ENCODE data around the gene ADPRM.

The ADPRM gene

DNA sequence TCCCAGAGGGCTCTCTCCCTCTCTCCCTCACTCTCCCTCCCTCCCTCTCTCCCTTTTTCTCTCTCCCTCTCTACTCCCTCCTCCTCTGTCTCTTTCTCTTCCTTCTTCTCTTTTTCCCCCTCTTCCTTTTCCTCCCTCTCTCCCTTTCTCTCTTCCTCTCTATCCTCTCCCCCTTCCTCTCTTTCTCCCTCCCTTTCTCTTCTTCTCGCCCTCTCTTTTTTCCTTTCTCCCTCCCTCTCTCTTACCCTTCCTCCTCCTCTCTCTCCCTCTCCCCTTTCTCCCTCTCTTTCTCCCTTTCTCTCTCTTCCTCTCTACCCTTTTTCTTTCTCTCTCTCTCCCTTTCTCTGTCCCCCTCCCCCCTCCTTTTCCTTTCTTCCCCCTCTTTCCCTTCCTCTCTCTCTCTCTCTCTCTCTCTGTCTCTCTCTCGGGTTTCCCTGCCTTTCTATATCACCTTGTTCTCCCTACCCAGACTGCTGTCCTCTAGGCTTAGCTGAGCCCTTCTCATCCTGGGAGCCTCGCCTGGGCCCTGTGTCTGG lies 58.3 kb downstream of the ADPRM start:
- Histone ChIP-seq H3K4me2 (ENCODE audit: insufficient read depth, low read length) (no peak overlapping the region), H4K20me1 (ENCODE audit: insufficient read depth, low read length) (no peaks in the 10 kb centered on the region), H3K9me3 (ENCODE audit: insufficient read depth, low read length, severe bottlenecking) (no peaks in the 10 kb centered on the region), H3K4me1 (ENCODE audit: insufficient read depth, low read length) (no peaks in the 10 kb centered on the region), H2AFZ (ENCODE audit: low read depth, low read length) (no peak overlapping the region), H3K79me2 (ENCODE audit: insufficient read depth, low read length) (no peaks in the 10 kb centered on the region), H3K36me3 (ENCODE audit: insufficient read depth, low read length) (no peaks in the 10 kb centered on the region), H3K27me3 (ENCODE audit: insufficient read depth, low read length, poor library complexity) (no peaks in the 10 kb centered on the region), H3K9ac (ENCODE audit: low read depth, low read length) (no peak overlapping the region), H3K27ac (ENCODE audit: low read length) (no peak overlapping the region), H3K4me3 (ENCODE audit: low read depth in 1 of 2, low read length in 2 of 2) (no peak overlapping the region)
- DNase-seq (no peak), ATAC-seq (ENCODE audit: insufficient read depth, low read depth) (no peak)
- TF ChIP-seq EZH2 (IDR thresholded peaks at IDR 0.05; ENCODE audit: borderline replicate concordance, low read depth, low read length, severe bottlenecking), result no peak
- TF ChIP-seq, protein P1, sequence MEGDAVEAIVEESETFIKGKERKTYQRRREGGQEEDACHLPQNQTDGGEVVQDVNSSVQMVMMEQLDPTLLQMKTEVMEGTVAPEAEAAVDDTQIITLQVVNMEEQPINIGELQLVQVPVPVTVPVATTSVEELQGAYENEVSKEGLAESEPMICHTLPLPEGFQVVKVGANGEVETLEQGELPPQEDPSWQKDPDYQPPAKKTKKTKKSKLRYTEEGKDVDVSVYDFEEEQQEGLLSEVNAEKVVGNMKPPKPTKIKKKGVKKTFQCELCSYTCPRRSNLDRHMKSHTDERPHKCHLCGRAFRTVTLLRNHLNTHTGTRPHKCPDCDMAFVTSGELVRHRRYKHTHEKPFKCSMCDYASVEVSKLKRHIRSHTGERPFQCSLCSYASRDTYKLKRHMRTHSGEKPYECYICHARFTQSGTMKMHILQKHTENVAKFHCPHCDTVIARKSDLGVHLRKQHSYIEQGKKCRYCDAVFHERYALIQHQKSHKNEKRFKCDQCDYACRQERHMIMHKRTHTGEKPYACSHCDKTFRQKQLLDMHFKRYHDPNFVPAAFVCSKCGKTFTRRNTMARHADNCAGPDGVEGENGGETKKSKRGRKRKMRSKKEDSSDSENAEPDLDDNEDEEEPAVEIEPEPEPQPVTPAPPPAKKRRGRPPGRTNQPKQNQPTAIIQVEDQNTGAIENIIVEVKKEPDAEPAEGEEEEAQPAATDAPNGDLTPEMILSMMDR (IDR thresholded peaks at IDR 0.05; ENCODE audit: borderline replicate concordance, extremely low read depth, low read length, poor library complexity, severe bottlenecking), result no peak

DNA sequence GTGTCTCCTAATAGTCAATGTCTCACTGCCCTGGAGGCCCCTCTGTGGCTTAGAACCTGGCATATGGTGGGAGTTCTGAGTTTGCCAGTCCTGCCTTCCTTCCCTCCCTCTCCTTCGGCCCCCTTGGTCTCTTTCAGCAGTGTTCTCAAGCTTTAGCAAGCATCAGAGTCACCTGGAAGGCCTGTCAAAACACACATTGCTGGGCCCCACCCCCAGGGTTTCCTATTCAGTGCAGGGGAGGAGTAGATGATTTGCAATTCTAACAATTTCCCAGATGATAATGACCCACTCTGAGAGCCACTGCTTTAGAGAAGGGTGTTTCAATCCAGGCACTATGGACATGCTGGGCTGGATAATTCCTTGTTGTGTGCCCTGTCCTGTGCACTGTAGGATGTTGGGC lies 58.8 kb downstream of the ADPRM start:
- no peak overlapping the region for H3K4me2 ChIP-seq (ENCODE audit: insufficient read depth, low read length)
- ATAC-seq (ENCODE audit: insufficient read depth, low read depth), result no peak
- H3K4me3 ChIP-seq (ENCODE audit: low read depth in 1 of 2, low read length in 2 of 2), result no peak overlapping the region

DNA sequence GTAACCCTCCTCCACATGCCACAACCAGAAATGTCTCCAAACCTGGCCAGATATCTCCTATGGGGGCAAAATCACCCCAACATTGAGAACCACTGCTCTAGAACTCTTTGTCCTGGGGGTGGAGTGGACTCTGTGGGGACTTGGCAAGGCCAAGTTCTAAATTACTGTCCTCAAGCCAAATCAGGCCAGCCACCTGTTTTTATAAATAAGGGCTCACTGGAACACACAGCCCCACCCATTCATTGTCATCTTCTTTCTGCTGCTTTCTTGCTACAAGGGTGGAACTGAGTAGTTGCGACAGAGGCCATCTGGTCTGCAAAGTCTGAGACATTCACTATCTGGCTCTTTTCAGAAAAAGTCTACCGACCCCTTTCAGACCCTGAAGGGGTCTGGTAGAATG lies 59.2 kb downstream of the ADPRM start:
- H3K9ac ChIP-seq (ENCODE audit: low read depth, low read length), result no peak overlapping the region
- TF ChIP-seq EZH2 (IDR thresholded peaks at IDR 0.05; ENCODE audit: borderline replicate concordance, low read depth, low read length, severe bottlenecking), result no peak
- TF ChIP-seq, protein P1 (IDR thresholded peaks at IDR 0.05; ENCODE audit: borderline replicate concordance, extremely low read depth, low read length, poor library complexity, severe bottlenecking), result no peak
- no peaks in the 10 kb centered on the region for H3K27me3 ChIP-seq (ENCODE audit: insufficient read depth, low read length, poor library complexity)
- ATAC-seq (ENCODE audit: insufficient read depth, low read depth) (no peak), DNase-seq (no peak)
- no peak overlapping the region for H3K27ac ChIP-seq (ENCODE audit: low read length)
- H3K9me3 ChIP-seq (ENCODE audit: insufficient read depth, low read length, severe bottlenecking), result no peaks in the 10 kb centered on the region
- no peak overlapping the region for H3K4me3 ChIP-seq (ENCODE audit: low read depth in 1 of 2, low read length in 2 of 2)
- H3K36me3 ChIP-seq (ENCODE audit: insufficient read depth, low read length), result no peaks in the 10 kb centered on the region
- H3K4me1 ChIP-seq (ENCODE audit: insufficient read depth, low read length), result no peaks in the 10 kb centered on the region
- no peak overlapping the region for H3K4me2 ChIP-seq (ENCODE audit: insufficient read depth, low read length)
- no peaks in the 10 kb centered on the region for H4K20me1 ChIP-seq (ENCODE audit: insufficient read depth, low read length)
- no peak overlapping the region for H2AFZ ChIP-seq (ENCODE audit: low read depth, low read length)
- H3K79me2 ChIP-seq (ENCODE audit: insufficient read depth, low read length), result no peaks in the 10 kb centered on the region

More for the DNA sequence above, 58.8 kb downstream of the ADPRM start:
- TF ChIP-seq, protein P1 (IDR thresholded peaks at IDR 0.05; ENCODE audit: borderline replicate concordance, extremely low read depth, low read length, poor library complexity, severe bottlenecking), result no peak
- TF ChIP-seq EZH2 (IDR thresholded peaks at IDR 0.05; ENCODE audit: borderline replicate concordance, low read depth, low read length, severe bottlenecking), result no peak
- Histone ChIP-seq H3K9me3 (ENCODE audit: insufficient read depth, low read length, severe bottlenecking) (no peaks in the 10 kb centered on the region), H3K4me1 (ENCODE audit: insufficient read depth, low read length) (no peaks in the 10 kb centered on the region), H3K79me2 (ENCODE audit: insufficient read depth, low read length) (no peaks in the 10 kb centered on the region), H3K9ac (ENCODE audit: low read depth, low read length) (no peak overlapping the region), H2AFZ (ENCODE audit: low read depth, low read length) (no peak overlapping the region), H3K27ac (ENCODE audit: low read length) (no peak overlapping the region), H3K36me3 (ENCODE audit: insufficient read depth, low read length) (no peaks in the 10 kb centered on the region), H4K20me1 (ENCODE audit: insufficient read depth, low read length) (no peaks in the 10 kb centered on the region), H3K27me3 (ENCODE audit: insufficient read depth, low read length, poor library complexity) (no peaks in the 10 kb centered on the region)
- DNase-seq, result no peak

DNA sequence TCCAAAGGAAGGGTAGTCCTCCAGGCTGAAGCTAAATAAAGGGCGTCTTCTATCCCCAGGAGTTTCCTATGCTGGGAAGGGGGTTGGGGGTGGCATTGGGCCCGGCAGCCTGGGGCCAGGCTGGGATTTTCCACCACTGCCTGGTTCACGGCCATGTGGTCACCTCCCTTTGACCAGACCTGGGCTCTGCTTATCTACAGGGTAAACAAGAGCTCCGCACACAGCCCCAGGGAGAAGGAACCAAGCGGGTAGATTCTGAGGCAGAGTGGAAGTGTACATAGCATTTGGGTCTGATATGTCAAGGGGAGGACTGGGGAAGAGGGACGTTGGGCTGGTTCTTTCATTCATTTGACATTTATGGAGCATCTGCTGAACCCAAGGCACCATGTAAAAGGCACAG lies 59.7 kb downstream of the ADPRM start:
- Histone ChIP-seq H3K27ac (ENCODE audit: low read length) (no peak overlapping the region), H3K9ac (ENCODE audit: low read depth, low read length) (no peak overlapping the region), H2AFZ (ENCODE audit: low read depth, low read length) (no peak overlapping the region), H4K20me1 (ENCODE audit: insufficient read depth, low read length) (no peaks in the 10 kb centered on the region), H3K4me3 (ENCODE audit: low read depth in 1 of 2, low read length in 2 of 2) (no peak overlapping the region), H3K79me2 (ENCODE audit: insufficient read depth, low read length) (no peaks in the 10 kb centered on the region), H3K36me3 (ENCODE audit: insufficient read depth, low read length) (no peaks in the 10 kb centered on the region), H3K4me2 (ENCODE audit: insufficient read depth, low read length) (no peak overlapping the region), H3K9me3 (ENCODE audit: insufficient read depth, low read length, severe bottlenecking) (no peaks in the 10 kb centered on the region), H3K4me1 (ENCODE audit: insufficient read depth, low read length) (no peaks in the 10 kb centered on the region), H3K27me3 (ENCODE audit: insufficient read depth, low read length, poor library complexity) (no peaks in the 10 kb centered on the region)
- no peak for ATAC-seq (ENCODE audit: insufficient read depth, low read depth)
- no peak for DNase-seq
- TF ChIP-seq, protein P1 (IDR thresholded peaks at IDR 0.05; ENCODE audit: borderline replicate concordance, extremely low read depth, low read length, poor library complexity, severe bottlenecking), result no peak
- no peak for TF ChIP-seq EZH2 (IDR thresholded peaks at IDR 0.05; ENCODE audit: borderline replicate concordance, low read depth, low read length, severe bottlenecking)
